H1 (cell line): ENCODE results near the gene HRH4. TPM values are rescaled to one million over a fixed set of nuclear protein-coding genes. Genes with fewer than 3 reads are reported as not detected.
A peak's percentile ranks its signal among the peaks of the same experiment; 100 is the strongest.

Source experiments
- CTCF ChIA-PET: fragments of 300-600 bp; sonication (Branson Sonifier 250); formaldehyde crosslinking; loops from one replicate; lab custom pipeline; 2021; ENCODE audit not compliant: partially characterized antibody; lab: Charles Lee
- POLR2A ChIA-PET: fragments of 300-600 bp; sonication (Branson Sonifier 250); formaldehyde crosslinking; loops from one replicate; lab custom pipeline; 2021; ENCODE audit warnings: inconsistent platforms; ENCODE audit not compliant: partially characterized antibody; lab: Charles Lee
- DNase-seq, 2 experiments: peaks; one replicate each; pipeline versions ENCODE4 v3.0.0 to v3.0.0-alpha.2; 2010 to 2022; ENCODE audit warnings: low spot score in 2 of 2, low read depth in 1 of 2, mixed read lengths in 1 of 2
- FAIRE-seq: peaks from 2 replicates; lab custom pipeline; 2011; peaks lifted over from hg19 to GRCh38; lab: Jason Lieb, UNC
- H2AFZ ChIP-seq: 2 replicates; pipeline ENCODE4 v1.8.1; 2012; ENCODE audit warnings: low read length, inconsistent platforms
- H2AK5ac ChIP-seq: 2 replicates; pipeline ENCODE4 v1.6.1; 2013; ENCODE audit warnings: low read depth, low read length
- H2BK120ac ChIP-seq: replicated peaks from 2 replicates; pipeline ENCODE3; 2013; ENCODE audit warnings: low read depth, low read length, inconsistent platforms
- H2BK12ac ChIP-seq: 2 replicates; pipeline ENCODE4 v1.6.1; 2013; ENCODE audit warnings: low read depth, low read length
- H2BK15ac ChIP-seq: 2 replicates; pipeline ENCODE4 v1.6.1; 2013; ENCODE audit warnings: low read length
- H2BK20ac ChIP-seq: 2 replicates; pipeline ENCODE4 v1.6.1; 2013; ENCODE audit warnings: low read length
- H2BK5ac ChIP-seq: 2 replicates; pipeline ENCODE4 v1.6.1; 2013; ENCODE audit warnings: low read depth, low read length
- H3K14ac ChIP-seq: 2 replicates; pipeline ENCODE4 v1.6.1; 2013; ENCODE audit warnings: inconsistent platforms; ENCODE audit not compliant: insufficient read length
- H3K18ac ChIP-seq: 2 replicates; pipeline ENCODE4 v1.6.1; 2013; ENCODE audit warnings: low read length; ENCODE audit errors: extremely low read depth
- H3K23ac ChIP-seq: 2 replicates; pipeline ENCODE4 v1.6.1; 2013; ENCODE audit warnings: inconsistent platforms; ENCODE audit not compliant: insufficient read length
- H3K23me2 ChIP-seq: 2 replicates; pipeline ENCODE4 v1.6.1; 2013; ENCODE audit warnings: low read depth, low read length
- H3K27ac ChIP-seq: 2 replicates; pipeline ENCODE4 v1.6.1; 2011; ENCODE audit warnings: low read depth, low read length, inconsistent platforms
- H3K27me3 ChIP-seq, 4 experiments: replicated peaks in 1 of 4; 1 replicate in 1 of 4; 2 replicates in 3 of 4; pipeline versions ENCODE4 v1.6.1 to v1.8.1; 2011 to 2013; ENCODE audit warnings: low read length in 3 of 4, mild to moderate bottlenecking in 3 of 4, inconsistent platforms in 2 of 4, mixed read lengths in 2 of 4, moderate library complexity in 1 of 4; ENCODE audit not compliant: control insufficient read depth in 3 of 4, insufficient read depth in 3 of 4; ENCODE audit errors: extremely low read depth in 1 of 4
- H3K36me3 ChIP-seq, 4 experiments: 2 replicates each; pipeline versions ENCODE4 v1.6.1 to v1.8.1; 2011 to 2013; ENCODE audit warnings: mild to moderate bottlenecking in 4 of 4, low read length in 3 of 4, moderate library complexity in 2 of 4, control low read depth in 1 of 4, inconsistent platforms in 1 of 4; ENCODE audit not compliant: insufficient read depth in 4 of 4, control insufficient read depth in 2 of 4
- H3K4ac ChIP-seq: replicated peaks from 2 replicates; pipeline ENCODE3; 2013; ENCODE audit warnings: low read length, low read depth, mixed read lengths, inconsistent platforms; ENCODE audit not compliant: insufficient read length
- H3K4me1 ChIP-seq, 4 experiments: replicated peaks in 1 of 4; 1 replicate in 1 of 4; 2 replicates in 3 of 4; pipeline versions ENCODE4 v1.6.1 to v1.8.1; 2011 to 2013; ENCODE audit warnings: low read length in 3 of 4, inconsistent platforms in 2 of 4, mixed read lengths in 1 of 4; ENCODE audit not compliant: insufficient read depth in 4 of 4, control insufficient read depth in 3 of 4
- H3K4me2 ChIP-seq, 2 experiments: 2 replicates each; pipeline versions ENCODE4 v1.6.1 to v1.8.1; 2011 to 2013; ENCODE audit warnings: low read depth in 2 of 2, low read length in 2 of 2, control low read depth in 1 of 2, inconsistent platforms in 1 of 2, mild to moderate bottlenecking in 1 of 2; ENCODE audit not compliant: insufficient read depth in 1 of 2
- H3K4me3 ChIP-seq, 4 experiments: fragments of 200-600, 300-600 bp in 1 of 4; sonication (generic), shearing (Covaris generic), sonication (Bioruptor Twin) in 1 of 4; 2 replicates each; pipeline versions ENCODE4 v1.5.1 to v1.8.1; 2011 to 2016; ENCODE audit warnings: low read length in 4 of 4, low read depth in 3 of 4, control low read depth in 2 of 4, inconsistent platforms in 2 of 4, mild to moderate bottlenecking in 2 of 4, mixed read lengths in 1 of 4, moderate library complexity in 1 of 4; ENCODE audit not compliant: insufficient read depth in 2 of 4; ENCODE audit errors: extremely low read depth in 1 of 4
- H3K56ac ChIP-seq: replicated peaks from 2 replicates; pipeline ENCODE3; 2013; ENCODE audit warnings: low read depth, mild to moderate bottlenecking, mixed read lengths, low read length, inconsistent platforms; ENCODE audit not compliant: insufficient read length
- H3K79me1 ChIP-seq: 2 replicates; pipeline ENCODE4 v1.6.1; 2013; ENCODE audit warnings: low read depth, low read length, control low read depth
- H3K79me2 ChIP-seq, 2 experiments: 2 replicates each; pipeline versions ENCODE4 v1.6.1 to v1.8.1; 2012 to 2013; ENCODE audit warnings: low read length in 2 of 2, mild to moderate bottlenecking in 2 of 2, inconsistent platforms in 1 of 2; ENCODE audit not compliant: insufficient read depth in 2 of 2, control insufficient read depth in 1 of 2
- H3K9ac ChIP-seq, 4 experiments: replicated peaks in 1 of 4; 1 replicate in 1 of 4; 2 replicates in 3 of 4; pipeline versions ENCODE4 v1.6.1 to v1.8.1; 2011 to 2013; ENCODE audit warnings: low read depth in 3 of 4, low read length in 3 of 4, control low read depth in 2 of 4, mild to moderate bottlenecking in 2 of 4, moderate library complexity in 2 of 4, inconsistent platforms in 1 of 4; ENCODE audit errors: extremely low read depth in 1 of 4
- H3K9me3 ChIP-seq, 2 experiments: 2 replicates each; pipeline versions ENCODE4 v1.6.1 to v1.8.1; 2012 to 2013; ENCODE audit warnings: mild to moderate bottlenecking in 2 of 2, moderate library complexity in 2 of 2, control low read depth in 1 of 2, inconsistent platforms in 1 of 2, low read depth in 1 of 2, low read length in 1 of 2, mixed read lengths in 1 of 2; ENCODE audit not compliant: insufficient read depth in 2 of 2
- H4K20me1 ChIP-seq, 2 experiments: replicated peaks in 1 of 2; 2 replicates each; pipeline versions ENCODE3 to v1.8.1; 2011 to 2013; ENCODE audit warnings: inconsistent platforms in 2 of 2, low read length in 2 of 2, mild to moderate bottlenecking in 1 of 2; ENCODE audit not compliant: insufficient read depth in 2 of 2, control insufficient read depth in 1 of 2
- H4K5ac ChIP-seq: 2 replicates; pipeline ENCODE4 v1.6.1; 2013; ENCODE audit warnings: low read length, low read depth, mixed read lengths, inconsistent platforms; ENCODE audit not compliant: insufficient read length
- H4K8ac ChIP-seq: 2 replicates; pipeline ENCODE4 v1.8.0; 2013; ENCODE audit warnings: mild to moderate bottlenecking, moderate library complexity, low read length, inconsistent platforms; ENCODE audit not compliant: insufficient read depth; ENCODE audit errors: extremely low read depth
- H4K91ac ChIP-seq: replicated peaks from 2 replicates; pipeline ENCODE3; 2013; ENCODE audit warnings: low read length, mixed read lengths, inconsistent platforms; ENCODE audit not compliant: insufficient read length
- BRCA1 ChIP-seq: IDR thresholded peaks from 2 replicates; pipeline ENCODE4 v1.6.1; 2012; ENCODE audit warnings: low read depth, low read length, improper control_type of control experiment
- CEBPB ChIP-seq: IDR thresholded peaks from 2 replicates; pipeline ENCODE4 v1.6.1; 2012; ENCODE audit warnings: low read depth, low read length
- CHD1 ChIP-seq: IDR thresholded peaks from 2 replicates; pipeline ENCODE4 v1.6.1; 2012; ENCODE audit warnings: low read depth, low read length, improper control_type of control experiment
- FOSL1 ChIP-seq: IDR thresholded peaks from 2 replicates; pipeline ENCODE4 v1.6.1; 2011; ENCODE audit warnings: mild to moderate bottlenecking, low read depth, low read length, moderate library complexity; ENCODE audit not compliant: insufficient read depth
- HDAC2 ChIP-seq, 2 experiments: fragments of 300-600 bp in 1 of 2; sonication (generic) in 1 of 2; IDR thresholded peaks; 2 replicates each; pipeline ENCODE4 v1.6.1; 2011 to 2012; ENCODE audit warnings: low read depth in 2 of 2, low read length in 2 of 2, mild to moderate bottlenecking in 2 of 2, moderate library complexity in 2 of 2, borderline replicate concordance in 1 of 2, inconsistent platforms in 1 of 2
- POLR2AphosphoS5 ChIP-seq: IDR thresholded peaks from 2 replicates; pipeline ENCODE4 v1.6.1; 2011; ENCODE audit warnings: low read depth, low read length
- RBBP5 ChIP-seq: IDR thresholded peaks from 2 replicates; pipeline ENCODE4 v1.7.1; 2012; ENCODE audit warnings: low read depth, mild to moderate bottlenecking, inconsistent platforms, low read length, moderate library complexity, borderline replicate concordance
- SIX5 ChIP-seq: IDR thresholded peaks from 2 replicates; pipeline ENCODE4 v1.6.1; 2011; ENCODE audit warnings: mild to moderate bottlenecking, low read depth, low read length
- SP2 ChIP-seq: IDR thresholded peaks from 2 replicates; pipeline ENCODE4 v1.6.1; 2012; ENCODE audit warnings: mild to moderate bottlenecking, low read length, inconsistent platforms
- SP4 ChIP-seq: IDR thresholded peaks from 2 replicates; pipeline ENCODE4 v1.6.1; 2012; ENCODE audit warnings: low read length, inconsistent platforms
- SUZ12 ChIP-seq: fragments of 200-600 bp; sonication (generic); IDR thresholded peaks from 2 replicates; pipeline ENCODE4 v1.6.1; 2012; ENCODE audit warnings: mild to moderate bottlenecking, inconsistent platforms, low read length, moderate library complexity, mixed read lengths
- ZNF274 ChIP-seq: IDR thresholded peaks from 2 replicates; pipeline ENCODE4 v1.7.0; 2012; ENCODE audit warnings: low read length, borderline replicate concordance; ENCODE audit errors: extremely low read depth
- WGBS, 2 experiments: shearing (Covaris generic) in 1 of 2; methylation state at CpG; one replicate each; pipeline versions ENCODE4 v1.1.6 to v1.1.7; 2013 to 2015; ENCODE audit warnings: low lambda C conversion rate in 2 of 2, mixed read lengths in 2 of 2, inconsistent platforms in 1 of 2, low coverage in 1 of 2, missing lambda C conversion rate in 1 of 2; ENCODE audit not compliant: insufficient replicate concordance in 2 of 2, insufficient coverage in 1 of 2, insufficient read length in 1 of 2; ENCODE audit errors: extremely low coverage in 1 of 2, missing lambda C conversion rate in 1 of 2; 5-methylcytosine and 5-hydroxymethylcytosine counted together
- polyA plus RNA-seq, 7 experiments: library from polyadenylated mRNA; depleted of rRNA in 3 of 7; stranded (reverse) in 5 of 7; unstranded in 2 of 7; fragments of >200 nt in 5 of 7; fragments of 200-250 nt in 2 of 7; gene quantifications; 1 replicate in 5 of 7; 2 replicates in 1 of 7; 4 replicates in 1 of 7; pipeline versions ENCODE4 v1.2.1 to v1.2.3, GENCODE V29; 2011 to 2013; ENCODE audit warnings: missing spikeins in 2 of 7, mixed read lengths in 2 of 7
- total RNA-seq: library from RNA; stranded (reverse); fragmentation: NEBNext Ultra II Directional; extraction: Animal tissue kit (Norgen Biotek cat#: 25700); gene quantifications from 2 replicates; pipeline ENCODE4 v1.2.1, GENCODE V29; 2021
- TF ChIP-seq, protein P1 (sequence below): IDR thresholded peaks from 2 replicates; pipeline ENCODE4 v1.6.1; 2012; ENCODE audit warnings: low read length, inconsistent platforms

HRH4 gene
- total and polyA plus RNA-seq, 2 of the 8 experiments (the other 6 are each of a cell fraction or from before 2014, with no cell fraction given), result 0.03 TPM; not detected in 1

DNA sequence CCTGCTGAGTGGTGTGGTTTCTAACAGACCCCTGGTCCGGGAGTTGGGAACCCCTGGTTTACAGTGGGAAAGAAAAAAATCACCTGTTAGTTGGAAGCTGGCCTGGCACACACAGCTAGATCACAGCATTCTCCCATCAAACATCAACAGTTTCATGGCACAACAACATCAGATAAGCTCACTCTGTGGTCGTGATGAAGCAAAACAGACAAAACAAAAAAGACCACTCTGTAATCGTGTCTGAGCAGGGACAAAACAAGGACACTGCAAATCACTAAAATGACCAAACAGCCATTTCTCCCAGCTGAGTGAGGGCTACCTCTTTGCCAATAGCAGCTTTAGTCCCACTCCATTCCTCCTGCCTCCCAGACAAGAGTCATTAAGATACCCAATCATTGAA, 43.0 kb upstream of the HRH4 start:
- H3K4me1 ChIP-seq, result peaks cover 0 to 4% (median 0%) of the 10 kb centered on the region in 4 experiments; a peak in 1 of 7 replicates
- H3K14ac ChIP-seq, result no peak overlapping the region
- DNase-seq (no peak), FAIRE-seq (no peak)
- H3K4me2 ChIP-seq, result no peak overlapping the region
- H3K27ac ChIP-seq, result no peak overlapping the region
- H4K5ac ChIP-seq, result no peak overlapping the region
- no peak overlapping the region for H2BK20ac ChIP-seq
- H3K9ac ChIP-seq, result no peak overlapping the region
- H3K36me3 ChIP-seq, result no peaks in the 10 kb centered on the region
- POLR2A ChIA-PET, result interaction anchor here (1.7 to 2.1 kb wide), 2 partner anchors 9 to 10 kb away, joined by 5 to 10 read pairs; partner anchors contain the start of gene IMPACT
- H3K4me3 ChIP-seq, result no peak overlapping the region
- WGBS, 2 experiments, result 86% methylated on average over 3 of the region's 3 CpGs; no CpG with 5 or more reads in 1 of the 2 experiments
- CTCF ChIA-PET, result interaction anchor here (0.8 to 6.4 kb wide), 5 partner anchors 11 to 241 kb away, joined by 3 to 107 read pairs (median 4); no protein-coding TSS in a partner anchor
- no peak overlapping the region for H3K18ac ChIP-seq
- H2AK5ac ChIP-seq, result no peak overlapping the region
- no peak overlapping the region for H3K56ac ChIP-seq
- H3K4ac ChIP-seq, result no peak overlapping the region
- H2BK5ac ChIP-seq, result no peak overlapping the region
- H3K79me1 ChIP-seq, result no peaks in the 10 kb centered on the region
- H4K8ac ChIP-seq, result no peak overlapping the region
- H4K20me1 ChIP-seq, result no peaks in the 10 kb centered on the region
- H2BK15ac ChIP-seq, result no peak overlapping the region
- H3K27me3 ChIP-seq, result no peaks in the 10 kb centered on the region
- H2AFZ ChIP-seq, result 0 out of 2 replicates have a peak overlapping the region, but pooled peaks have one; percentile 3
- no peaks in the 10 kb centered on the region for H3K23me2 ChIP-seq
- H2BK120ac ChIP-seq, result no peak overlapping the region
- no peaks in the 10 kb centered on the region for H3K79me2 ChIP-seq
- H2BK12ac ChIP-seq, result no peak overlapping the region
- H3K9me3 ChIP-seq, result no peaks in the 10 kb centered on the region
- no peak overlapping the region for H4K91ac ChIP-seq
- no peak overlapping the region for H3K23ac ChIP-seq
- TF ChIP-seq RBBP5 (no peak), SP4 (no peak), POLR2AphosphoS5 (no peak), CEBPB (no peak), FOSL1 (no peak), SUZ12 (no peak), SIX5 (no peak), CHD1 (no peak), SP2 (no peak), ZNF274 (no peak), BRCA1 (no peak), HDAC2 (IDR thresholded peaks at IDR 0.05; ENCODE audit: borderline replicate concordance in 1 of 2, low read depth in 2 of 2, low read length in 2 of 2) (no peak)
- TF ChIP-seq, protein P1, sequence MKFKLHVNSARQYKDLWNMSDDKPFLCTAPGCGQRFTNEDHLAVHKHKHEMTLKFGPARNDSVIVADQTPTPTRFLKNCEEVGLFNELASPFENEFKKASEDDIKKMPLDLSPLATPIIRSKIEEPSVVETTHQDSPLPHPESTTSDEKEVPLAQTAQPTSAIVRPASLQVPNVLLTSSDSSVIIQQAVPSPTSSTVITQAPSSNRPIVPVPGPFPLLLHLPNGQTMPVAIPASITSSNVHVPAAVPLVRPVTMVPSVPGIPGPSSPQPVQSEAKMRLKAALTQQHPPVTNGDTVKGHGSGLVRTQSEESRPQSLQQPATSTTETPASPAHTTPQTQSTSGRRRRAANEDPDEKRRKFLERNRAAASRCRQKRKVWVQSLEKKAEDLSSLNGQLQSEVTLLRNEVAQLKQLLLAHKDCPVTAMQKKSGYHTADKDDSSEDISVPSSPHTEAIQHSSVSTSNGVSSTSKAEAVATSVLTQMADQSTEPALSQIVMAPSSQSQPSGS, result no peak
